NCI-H1092 treated with DMSO at 0.1 percent for 48 hours (cell line): ENCODE data around the gene SYT6.

ENCODE experiments used
- DNase-seq: peaks from one replicate; lab custom pipeline; 2025; lab: John Stamatoyannopoulos, UW

The SYT6 gene

GRCh38 chr1:114154146-114154962 lies 685 bp upstream of the SYT6 start:
- peak; percentile 17 for DNase-seq

- peak; percentile 21 for DNase-seq
These were observed 985 bp downstream of the SYT6 start for GRCh38 chr1:114152508-114153260.

- DNase-seq = no peak
These were observed 1.6 kb downstream of the SYT6 start for GRCh38 chr1:114152089-114152507.

- DNase-seq = no peak
These were observed 3.7 kb downstream of the SYT6 start for GRCh38 chr1:114150016-114150415.

GRCh38 chr1:114149211-114149610 lies 4.5 kb downstream of the SYT6 start:
- no peak for DNase-seq

- no peak for DNase-seq
These were observed 8.0 kb downstream of the SYT6 start for GRCh38 chr1:114145504-114146151.

GRCh38 chr1:114144016-114144415 lies 9.7 kb downstream of the SYT6 start:
- DNase-seq = no peak

GRCh38 chr1:114139540-114139939 lies 14.1 kb downstream of the SYT6 start:
- DNase-seq = no peak

- no peak for DNase-seq
These were observed 16.2 kb downstream of the SYT6 start for GRCh38 chr1:114137497-114137896.

- DNase-seq = no peak
These were observed 17.9 kb downstream of the SYT6 start for GRCh38 chr1:114135786-114136185.

- DNase-seq = no peak
These were observed 19.2 kb downstream of the SYT6 start for GRCh38 chr1:114134518-114134917.

- DNase-seq = no peak
These were observed 20.5 kb downstream of the SYT6 start for GRCh38 chr1:114133129-114133528.

GRCh38 chr1:114131526-114132220 lies 22.0 kb downstream of the SYT6 start:
- no peak for DNase-seq

GRCh38 chr1:114130846-114131525 lies 22.7 kb downstream of the SYT6 start:
- DNase-seq = no peak

- no peak for DNase-seq
These were observed 23.5 kb downstream of the SYT6 start for GRCh38 chr1:114130213-114130612.

- no peak for DNase-seq
These were observed 25.4 kb downstream of the SYT6 start for GRCh38 chr1:114128293-114128692.

GRCh38 chr1:114126261-114127095 lies 27.2 kb downstream of the SYT6 start:
- DNase-seq = no peak

GRCh38 chr1:114124644-114125043 lies 29.0 kb downstream of the SYT6 start:
- DNase-seq = no peak

- DNase-seq = no peak
These were observed 30.6 kb downstream of the SYT6 start for GRCh38 chr1:114122941-114123618.

GRCh38 chr1:114118351-114118990 lies 35.2 kb downstream of the SYT6 start:
- no peak for DNase-seq
